ENCODE data around the gene FAM221B.

GRCh38 chr9:35862328-35862727 lies 33.8 kb upstream of the FAM221B start:
- TF ChIP-seq POLR2A (IDR thresholded peaks at IDR 0.05; ENCODE audit: low read depth, low read length) (no peak), POLR2AphosphoS5 (IDR thresholded peaks at IDR 0.05; ENCODE audit: low read depth, low read length) (no peak)

All from GM12892 (cell line).